Epidermal melanocyte (primary cell): Measurements from ENCODE around the gene HGS.
"Not testable (repeated sequence)": the region's sequence is repeated elsewhere in the genome, so short reads cannot be mapped to it uniquely, and the experiment has no call there.

Experiments
- DNase-seq: peaks from one replicate; pipeline ENCODE4 v3.0.0; 2011; ENCODE audit warnings: low spot score; ENCODE audit not compliant: insufficient read length

HGS gene

DNA sequence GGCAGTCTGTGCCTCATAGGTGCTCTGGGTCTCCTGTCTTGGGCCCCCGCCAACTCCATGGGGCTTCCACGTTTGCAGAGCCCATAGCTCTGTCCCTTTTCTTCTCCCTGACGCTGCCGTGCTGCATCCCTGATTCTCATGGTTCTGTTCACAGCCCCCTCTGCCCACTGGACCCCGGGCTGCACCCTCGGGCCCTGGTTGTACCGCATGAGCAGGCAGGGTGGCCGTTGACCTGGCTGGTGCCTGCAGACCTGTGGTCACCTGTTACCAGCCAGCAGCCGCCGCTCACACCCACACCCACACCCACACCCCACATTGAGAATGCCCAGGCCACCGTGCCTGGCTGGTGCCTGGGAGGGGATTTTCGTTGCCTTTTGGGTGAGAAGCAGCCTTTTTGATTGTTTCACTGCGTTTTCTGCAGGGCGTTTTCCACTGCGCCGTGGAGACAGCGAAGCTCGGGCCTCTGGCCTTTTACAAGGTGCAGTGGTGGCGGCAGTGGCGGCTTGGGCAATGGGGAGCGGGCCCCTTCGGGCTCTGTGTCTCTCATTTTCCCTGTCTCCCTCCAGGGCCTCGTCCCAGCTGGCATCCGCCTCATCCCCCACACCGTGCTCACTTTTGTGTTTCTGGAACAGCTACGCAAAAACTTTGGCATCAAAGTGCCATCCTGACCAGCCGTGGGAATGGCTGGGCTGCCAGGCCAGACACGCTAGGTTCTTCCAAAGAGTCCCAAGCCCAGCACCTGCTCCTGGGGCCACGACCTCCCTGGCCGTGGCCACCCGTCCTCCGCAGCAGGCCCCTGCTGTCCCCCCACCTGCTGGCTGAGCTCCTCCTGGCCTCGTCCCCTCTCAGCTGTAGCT lies 35.8 kb downstream of the HGS start:
- DNase-seq, result no peak

DNA sequence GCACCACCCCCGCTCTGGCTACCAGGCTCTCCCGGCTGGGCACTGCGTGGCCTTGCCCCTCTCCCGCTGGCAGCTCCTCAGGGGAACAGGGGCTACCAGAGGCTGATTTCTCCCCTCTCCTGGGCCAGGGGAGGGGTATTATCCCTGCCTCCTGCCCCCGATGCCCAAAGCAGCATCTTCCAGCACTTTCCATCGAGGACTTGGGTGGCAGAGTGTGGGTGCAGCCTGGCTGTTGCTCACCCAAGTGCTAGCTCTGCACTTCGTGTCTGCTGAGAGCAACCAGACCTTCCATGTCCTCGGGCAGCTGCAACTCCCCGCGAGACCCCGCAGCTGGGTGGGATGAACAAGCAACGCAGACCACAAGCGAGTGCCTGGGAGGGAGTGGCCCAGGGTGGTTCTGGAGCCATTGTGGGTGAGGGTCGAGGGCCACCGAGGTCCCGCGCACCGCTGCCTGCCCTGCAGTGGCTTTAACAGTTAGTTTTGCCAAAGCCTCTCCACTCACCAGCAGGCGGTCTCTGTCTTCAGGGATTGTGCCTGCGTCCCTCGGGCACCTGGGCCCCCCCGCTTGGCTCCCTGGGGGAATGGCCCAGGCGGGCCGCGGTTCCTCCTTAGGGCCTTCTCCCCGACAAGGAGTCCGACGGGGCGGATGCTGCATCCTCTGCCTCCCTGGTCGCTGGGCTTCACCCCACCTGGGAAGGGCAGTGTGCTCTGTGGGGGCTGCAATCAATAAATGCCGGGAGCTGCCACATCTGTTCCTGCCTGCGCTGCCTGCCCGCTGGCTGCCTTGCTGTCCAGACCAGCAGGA lies 36.7 kb downstream of the HGS start:
- no peak for DNase-seq

DNA sequence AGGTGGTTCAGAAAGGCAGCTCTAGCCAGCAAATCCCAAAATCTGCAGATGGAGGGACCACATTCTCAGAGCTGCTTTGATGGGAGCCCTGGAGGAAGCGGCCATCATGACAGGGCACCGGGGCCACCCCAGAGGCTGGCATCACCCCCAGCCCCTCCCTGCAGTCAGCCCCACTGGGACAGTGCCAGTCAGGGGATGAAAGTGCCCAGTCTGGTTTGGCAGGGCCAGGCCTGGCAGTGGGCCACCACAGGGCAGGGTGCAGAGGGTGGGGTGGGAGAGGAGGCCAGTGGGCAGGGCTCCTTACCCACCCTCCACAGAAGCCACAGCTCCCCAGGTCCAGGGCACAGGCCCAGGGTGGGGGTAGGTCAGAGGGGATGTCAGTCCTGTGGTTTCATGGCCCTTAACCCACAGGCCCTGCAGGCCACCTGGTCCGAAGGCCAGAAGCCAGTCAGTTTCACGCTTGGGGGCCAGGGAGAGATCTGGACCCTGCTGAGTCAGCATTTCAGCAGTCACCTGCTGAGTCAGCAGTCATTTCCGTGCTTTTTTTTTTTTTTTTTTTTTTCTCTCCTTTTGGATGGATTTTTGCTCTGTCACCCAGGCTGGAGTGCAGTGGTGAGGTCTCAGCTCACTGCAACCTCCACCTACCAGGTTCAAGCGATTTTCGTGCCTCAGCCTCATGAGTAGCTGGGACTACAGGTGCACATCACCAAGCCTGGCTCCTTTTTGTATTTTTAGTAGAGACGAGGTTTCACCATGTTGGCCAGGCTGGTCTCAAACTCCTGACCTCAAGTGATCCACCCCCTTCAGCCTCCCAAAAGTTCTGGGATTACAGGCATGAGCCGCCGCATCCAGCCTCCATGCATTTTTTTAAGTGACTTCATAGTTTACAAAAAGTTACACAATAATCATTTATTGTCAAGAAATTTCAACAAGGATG lies 38.6 kb downstream of the HGS start:
- DNase-seq, result no peak

DNA sequence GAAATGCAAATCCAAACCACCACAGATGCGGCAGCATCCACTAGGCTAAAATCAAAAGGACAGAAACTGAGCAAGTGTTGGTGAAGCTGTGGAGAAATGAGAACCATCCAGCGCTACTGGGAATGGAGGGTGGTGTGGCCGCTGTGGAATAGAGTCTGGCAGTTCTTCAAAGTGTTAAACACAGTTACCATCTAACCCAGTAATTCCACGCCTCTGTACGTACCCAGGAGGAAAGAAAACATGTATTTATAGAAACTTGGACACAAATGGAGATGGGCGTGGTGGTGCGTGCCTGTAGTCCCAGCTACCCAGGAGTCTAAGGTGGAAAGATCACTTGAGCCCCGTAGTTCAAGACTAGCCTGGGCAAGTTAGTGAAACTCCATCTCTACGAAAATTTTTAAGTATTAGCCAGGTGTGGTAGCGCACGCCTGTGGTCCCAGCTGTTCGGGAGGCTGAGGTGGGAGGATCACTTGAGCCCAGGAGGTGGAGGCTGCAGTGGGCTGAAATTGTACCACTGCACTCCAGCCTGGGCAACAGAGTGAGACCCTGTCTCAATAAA lies 39.9 kb downstream of the HGS start:
- DNase-seq, result no peak

DNA sequence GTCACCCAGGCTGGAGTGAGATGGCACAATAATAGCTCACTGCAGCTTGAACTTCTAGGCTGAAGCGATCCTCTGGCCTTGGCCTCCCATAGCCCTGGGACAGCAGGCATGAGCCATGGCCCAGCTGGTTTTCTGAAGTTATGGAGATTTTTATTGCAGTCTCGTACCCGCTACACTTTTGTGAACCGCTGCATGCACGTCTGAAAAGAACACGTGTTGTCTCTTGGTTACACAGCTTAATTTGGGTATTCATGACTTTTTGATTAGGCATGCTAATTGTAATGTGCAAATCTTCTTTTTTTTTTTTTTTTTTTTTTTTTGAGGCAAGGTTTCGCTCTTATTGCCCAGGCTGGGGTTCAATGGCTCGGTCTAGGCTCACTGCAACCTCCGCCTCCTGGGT lies 41.6 kb downstream of the HGS start:
- no peak for DNase-seq

DNA sequence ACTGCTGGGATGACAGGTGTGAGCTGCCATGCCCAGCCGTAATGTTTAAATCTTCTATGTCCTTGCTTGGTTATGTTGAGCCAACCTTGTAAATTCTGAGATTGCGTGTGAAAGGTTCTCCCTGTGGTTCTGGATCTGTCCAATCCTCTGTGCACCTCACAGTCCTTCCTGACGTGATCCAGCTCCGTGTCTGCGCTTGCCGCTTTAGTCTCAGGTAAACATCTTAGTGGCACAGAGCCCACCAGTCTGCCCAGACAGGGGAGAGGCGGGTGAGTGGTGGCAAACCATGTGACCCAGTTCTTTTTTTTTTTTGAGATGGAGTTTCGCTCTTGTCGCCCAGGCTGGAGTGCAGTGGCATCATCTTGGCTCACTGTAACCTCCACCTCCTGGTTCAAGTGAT lies 42.2 kb downstream of the HGS start:
- no peak for DNase-seq

DNA sequence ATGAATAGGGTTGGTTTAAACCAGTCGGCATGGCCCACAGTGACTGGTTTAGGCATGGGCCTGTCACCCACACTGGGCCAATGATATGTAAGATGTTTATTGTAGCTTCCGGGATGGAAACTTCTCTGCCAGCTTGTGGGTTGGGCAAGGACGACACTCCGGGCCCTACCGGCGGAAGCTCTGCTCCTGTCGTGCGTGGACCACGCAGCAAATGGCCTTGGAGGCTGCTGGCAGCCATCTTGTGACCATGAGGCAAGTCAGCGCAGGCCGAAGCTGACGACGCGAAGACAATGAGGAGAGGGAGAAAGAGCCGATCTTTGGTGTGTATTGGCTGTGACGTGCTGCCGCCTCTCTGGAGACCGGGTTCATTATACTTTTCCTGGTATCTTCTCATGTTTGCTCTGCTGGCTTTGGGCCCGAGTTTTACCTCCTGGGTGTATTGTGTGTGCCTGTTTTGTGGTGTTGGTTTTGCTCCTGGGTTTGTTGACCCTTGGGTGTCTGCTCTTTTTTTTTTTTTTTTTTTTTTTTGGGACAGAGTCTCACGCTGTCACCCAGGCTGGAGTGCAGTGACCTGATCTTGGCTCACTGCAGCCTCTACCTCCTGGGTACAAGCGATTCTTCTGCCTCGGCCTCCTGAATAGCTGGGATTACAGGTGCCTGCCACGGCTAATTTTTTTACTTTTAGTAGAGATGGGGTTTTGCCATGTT lies 43.7 kb downstream of the HGS start:
- no peak for DNase-seq

DNA sequence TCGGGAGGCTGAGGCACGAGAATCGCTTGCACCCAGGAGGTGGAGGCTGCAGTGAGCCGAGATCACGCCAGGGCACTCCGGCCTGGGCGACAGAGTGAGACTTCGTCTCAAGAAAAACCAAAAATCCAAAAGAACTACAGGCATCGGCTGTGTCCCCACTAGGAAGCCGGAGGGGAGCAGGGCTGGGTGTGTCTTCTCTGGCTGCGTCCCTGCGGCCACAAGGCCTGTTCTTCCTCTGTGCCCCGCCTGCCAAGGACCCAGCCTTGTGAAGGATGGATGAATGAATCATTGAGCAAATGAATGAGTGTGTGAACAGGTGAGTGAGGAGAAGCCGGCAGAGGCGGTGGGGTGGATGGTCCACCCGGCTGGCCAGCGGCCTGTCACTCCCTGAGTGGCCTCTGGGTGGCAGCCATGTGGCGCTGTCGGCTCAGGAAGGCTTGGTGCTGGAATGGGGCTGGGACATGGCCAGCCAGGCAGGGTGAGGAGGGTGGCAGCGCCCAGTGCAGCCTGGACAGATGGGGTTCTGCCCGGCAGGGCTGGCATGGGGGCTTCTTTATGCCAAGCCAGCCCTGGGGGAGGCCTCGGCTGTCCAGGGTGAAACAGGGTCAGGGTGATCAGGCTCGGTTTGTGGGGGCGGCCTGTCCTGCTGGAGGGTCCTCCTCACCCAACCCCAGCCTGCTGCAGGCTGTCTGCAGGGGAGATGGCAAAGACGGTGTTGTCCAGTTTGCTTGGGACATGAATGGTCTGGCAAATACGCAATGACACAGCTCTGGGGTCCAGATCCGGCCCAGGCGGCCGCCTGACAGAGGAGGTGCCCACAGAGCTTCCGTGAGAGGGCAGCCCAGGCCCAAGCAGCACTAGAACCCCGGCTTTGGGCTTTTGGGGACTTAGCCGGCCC lies 49.9 kb downstream of the HGS start:
- peak; percentile 99 for DNase-seq

DNA sequence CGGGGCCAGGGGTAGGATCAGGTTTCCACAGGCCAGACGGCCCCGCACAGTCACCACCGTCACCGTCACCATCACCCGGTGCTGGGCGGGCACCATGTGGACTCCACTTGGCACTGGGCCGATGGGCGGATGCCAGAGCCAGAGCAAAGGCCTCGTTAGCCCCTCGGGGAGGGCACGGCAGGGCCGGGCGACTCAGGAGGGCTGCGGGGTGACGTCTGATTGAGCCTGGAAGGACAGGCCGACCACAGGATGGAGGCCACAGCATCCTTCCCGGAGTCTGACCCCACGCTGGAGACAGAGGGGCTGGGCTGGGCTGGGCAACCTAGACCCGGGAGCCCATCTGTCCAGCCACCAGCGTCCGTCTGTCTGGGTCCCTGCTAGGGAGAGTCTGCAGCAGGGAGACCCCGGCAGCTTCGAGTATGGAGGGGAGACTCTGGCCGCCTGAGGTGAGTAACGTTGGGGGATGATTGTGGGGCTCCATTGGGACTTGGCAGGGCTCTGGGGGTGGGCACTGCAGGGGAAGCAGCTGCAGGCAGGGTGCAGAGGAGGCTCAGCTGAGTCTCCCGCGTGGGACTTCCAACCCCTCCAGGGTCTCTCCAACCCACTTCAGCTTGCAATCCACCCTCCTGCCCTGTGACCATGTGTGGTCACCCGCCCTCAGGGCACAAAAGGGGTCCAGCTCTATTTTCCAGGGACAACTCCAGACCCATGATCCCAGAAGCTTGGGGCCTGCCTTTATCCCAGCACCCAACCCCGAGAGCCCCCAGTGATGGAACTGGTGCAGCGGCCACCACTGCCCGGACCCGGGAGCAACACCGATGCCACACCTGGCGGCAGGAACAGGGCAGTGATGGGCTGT lies 50.8 kb downstream of the HGS start:
- DNase-seq, result no peak

DNA sequence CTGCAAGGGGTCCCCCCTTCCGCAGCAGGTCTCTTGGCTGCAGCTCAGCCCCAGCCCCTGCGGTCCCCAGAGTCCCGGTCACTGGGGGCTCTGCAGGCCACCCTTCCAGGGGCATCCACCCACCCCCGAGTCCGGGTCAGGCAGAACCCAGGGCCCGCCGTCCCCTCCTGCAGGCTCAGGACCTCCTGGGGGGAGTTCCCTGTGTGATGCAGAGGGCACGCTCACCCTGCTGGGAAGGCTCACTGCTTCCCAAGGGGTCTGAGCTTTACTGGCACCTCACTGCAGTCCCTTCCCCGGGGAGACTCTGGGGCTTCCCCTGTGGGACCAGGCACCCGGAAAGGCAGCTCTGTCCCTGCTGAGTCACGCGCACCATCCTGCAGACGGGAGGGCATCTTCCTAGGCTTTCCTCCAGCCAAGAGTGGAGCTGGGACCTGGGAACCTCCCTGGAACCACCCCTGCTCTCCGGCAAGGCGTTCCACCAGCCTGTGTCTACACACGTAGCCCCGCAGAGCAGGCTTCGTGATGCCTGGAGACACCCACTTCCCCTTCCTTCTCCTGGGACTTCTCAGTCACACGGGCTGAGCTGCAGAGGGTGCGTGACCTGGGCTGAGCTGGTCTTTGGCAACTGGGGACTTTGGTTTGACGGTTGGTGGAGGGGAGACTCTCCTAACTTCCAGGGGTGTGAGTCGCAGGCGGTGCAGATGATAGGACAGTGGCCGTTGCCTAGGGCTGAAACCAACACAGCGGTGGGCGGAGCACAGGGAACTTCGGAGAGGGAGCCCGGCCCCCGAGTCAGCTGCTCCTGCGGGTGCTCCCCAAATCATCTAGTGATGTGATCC lies 51.7 kb downstream of the HGS start:
- DNase-seq, result no peak

DNA sequence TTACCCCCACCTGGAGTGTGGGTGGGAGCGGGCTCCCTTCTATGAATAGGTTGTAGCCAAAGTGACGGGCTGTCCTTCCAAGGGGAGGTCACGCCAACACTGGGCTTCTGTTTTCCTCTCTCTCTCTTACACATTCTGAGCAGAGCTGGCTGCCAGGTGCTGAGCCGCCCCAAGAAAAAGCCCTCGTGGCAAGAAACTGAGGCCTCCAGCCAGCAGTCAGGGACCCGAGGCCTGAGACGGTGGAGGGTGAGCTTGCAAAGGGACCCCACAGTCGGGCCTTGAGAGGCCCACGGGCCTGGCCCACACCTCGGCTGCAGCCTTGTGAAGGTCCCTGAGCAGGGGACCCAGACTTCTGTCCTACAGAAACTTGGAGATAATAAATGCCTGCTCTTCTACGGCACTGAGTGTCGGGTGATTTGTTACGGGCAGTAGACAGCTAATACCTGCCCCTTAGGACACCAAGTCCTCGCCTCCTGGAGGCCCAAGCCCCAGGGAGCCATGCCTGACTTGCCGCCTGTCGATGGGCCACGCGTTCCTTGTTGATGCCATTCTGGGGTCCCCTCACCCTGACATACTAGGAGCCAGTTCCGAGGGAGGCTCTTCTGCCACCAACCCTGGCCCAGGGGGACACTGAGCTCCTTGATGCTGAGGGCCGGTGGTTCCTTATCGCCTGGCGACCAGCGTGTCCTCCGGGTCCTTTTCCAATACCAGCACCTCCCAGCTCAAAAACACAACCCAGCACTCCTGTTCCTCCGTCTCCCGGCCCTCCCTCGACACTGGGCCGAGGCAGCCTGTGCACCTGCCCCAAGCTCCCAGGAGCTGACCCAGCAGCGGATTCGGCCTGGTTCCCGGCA lies 54.4 kb downstream of the HGS start:
- no peak for DNase-seq

DNA sequence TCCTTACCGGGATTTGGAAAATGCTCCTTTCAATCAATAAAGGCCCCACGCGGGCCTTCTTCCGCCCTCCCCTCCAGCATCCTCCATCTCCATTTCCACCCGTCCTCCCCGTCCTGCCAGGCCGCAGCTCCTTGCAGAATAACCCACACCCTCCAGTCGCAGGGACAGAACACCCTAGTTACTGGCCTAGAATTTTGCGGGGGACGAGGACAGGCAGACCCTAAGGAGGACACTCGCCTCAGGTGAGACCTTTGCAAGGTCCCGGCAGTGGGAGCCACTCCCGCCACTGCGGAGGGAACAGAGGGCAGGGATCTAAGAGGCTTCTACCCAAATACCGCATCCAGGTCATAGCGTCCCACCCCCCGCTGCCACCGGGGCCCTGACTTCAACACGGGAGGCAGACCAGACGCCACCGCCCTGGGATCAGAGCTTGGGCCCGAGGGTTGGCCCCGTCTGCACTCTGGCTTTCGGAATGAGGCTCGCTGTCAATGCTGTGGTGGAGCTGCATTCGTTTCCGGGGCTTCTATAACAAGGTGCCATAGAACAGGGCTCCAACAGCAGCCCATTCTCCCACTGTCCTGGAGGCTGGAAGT lies 55.1 kb downstream of the HGS start:
- DNase-seq, result no peak

DNA sequence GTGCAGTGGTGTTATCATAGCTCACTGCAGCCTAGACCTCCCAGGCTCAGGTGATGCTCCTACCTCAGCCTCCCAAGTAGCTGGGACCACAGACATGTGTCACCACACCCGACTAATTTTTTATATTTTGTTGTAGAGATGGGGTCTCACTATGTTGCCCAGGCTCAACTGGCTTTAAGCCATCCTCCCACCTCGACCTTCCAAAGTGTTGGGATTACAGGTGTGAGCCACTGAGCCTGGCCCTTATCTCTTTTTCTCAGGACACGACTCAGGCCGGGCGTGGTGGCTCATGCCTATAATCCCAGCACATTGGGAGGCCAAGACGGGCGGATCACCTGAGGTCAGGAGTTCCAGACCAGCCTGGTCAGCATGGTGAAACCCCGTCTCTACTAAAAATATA lies 55.8 kb downstream of the HGS start:
- not testable (repeated sequence) for DNase-seq

DNA sequence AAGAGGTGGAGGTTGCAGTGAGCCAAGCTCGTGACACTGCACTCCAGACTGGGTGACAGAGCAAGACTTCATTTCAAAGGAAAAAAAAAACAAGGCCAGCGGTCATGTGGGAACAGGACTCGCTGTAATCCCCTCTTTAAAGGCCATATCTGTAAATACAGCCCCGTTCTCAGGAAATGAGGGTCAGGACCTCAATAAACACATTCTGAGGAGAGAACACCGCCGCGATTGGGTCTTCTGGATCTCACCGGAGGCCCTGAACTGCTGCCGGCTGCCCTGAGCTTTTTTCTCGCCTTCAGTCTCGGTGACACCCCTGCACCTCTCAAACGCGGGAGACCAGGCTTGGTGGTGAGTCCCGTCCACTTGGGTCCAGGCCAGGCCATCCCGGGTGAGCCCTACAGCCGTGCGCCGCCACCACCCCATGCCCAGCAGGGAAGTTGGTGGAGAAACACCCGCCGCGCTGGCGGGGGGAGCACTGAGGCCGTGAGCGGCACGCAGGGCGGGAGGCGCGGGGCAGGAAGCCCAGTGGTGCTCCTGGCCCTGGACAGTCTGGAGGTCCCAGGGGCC lies 56.7 kb downstream of the HGS start:
- DNase-seq, result no peak

DNA sequence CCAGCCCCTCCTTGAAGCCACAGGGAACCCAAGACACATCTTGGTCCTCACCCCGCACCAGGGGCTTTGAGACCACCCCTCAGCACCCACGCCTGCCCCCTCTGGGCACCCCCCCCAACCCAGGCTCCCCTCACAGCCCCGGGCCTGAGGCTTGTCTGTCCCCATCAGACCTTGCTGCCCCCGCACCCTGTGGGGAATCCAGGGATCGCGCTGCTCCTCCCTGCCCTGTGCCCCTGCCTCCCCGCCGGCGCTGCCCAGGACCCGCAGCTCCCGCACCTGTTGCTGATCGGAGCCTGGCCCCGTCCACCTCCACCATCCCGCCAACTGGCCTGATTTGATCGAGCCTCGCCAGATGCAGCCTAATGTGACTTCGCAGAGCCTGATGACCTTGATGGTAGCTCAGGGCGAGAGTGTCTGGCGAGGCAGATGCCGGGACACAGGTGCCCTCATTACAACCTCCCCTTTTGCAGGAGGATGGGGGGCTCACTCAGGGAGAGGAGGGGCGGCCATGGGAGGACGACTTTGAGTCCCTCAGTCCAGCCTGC lies 57.3 kb downstream of the HGS start:
- DNase-seq, result no peak
